Measurements from ENCODE around the gene MAD1L1. TPM values are rescaled to one million over a fixed set of nuclear protein-coding genes. Genes with fewer than 3 reads are reported as not detected.

Gene MAD1L1
- total and polyA plus RNA-seq, 2 experiments from 2014 or later = 38.2 to 69.8 TPM

- Histone ChIP-seq H3K4me1 (ENCODE audit: insufficient read depth) (no peaks in the 10 kb centered on the region), H3K27ac (no peak overlapping the region), H3K27me3 (replicated peaks; ENCODE audit: insufficient read depth) (no peaks in the 10 kb centered on the region), H3F3A (ENCODE audit: insufficient read depth) (no peaks in the 10 kb centered on the region), H3K4me3 (no peak overlapping the region), H4K20me1 (ENCODE audit: insufficient read depth) (no peaks in the 10 kb centered on the region), H3K4me2 (ENCODE audit: unreplicated experiment) (no peak overlapping the region), H3K9ac (no peak overlapping the region), H3K9me2 (ENCODE audit: insufficient read depth) (no peaks in the 10 kb centered on the region), H3K36me3 (ENCODE audit: low read depth) (no peaks in the 10 kb centered on the region), H3K9me3 (ENCODE audit: low read depth) (no peaks in the 10 kb centered on the region), H3K79me2 (ENCODE audit: insufficient read depth) (no peaks in the 10 kb centered on the region), H2AFZ (no peak overlapping the region)
- DNase-seq = no peak
- WGBS, 2 experiments (ENCODE audit: low coverage in 1 of 2, low lambda C conversion rate in 2 of 2, missing lambda C conversion rate in 2 of 2) = 90 to 94% methylated on average over 36 to 40 of the region's 40 CpGs
- no peak for TF ChIP-seq EZH2phosphoT487 (IDR thresholded peaks at IDR 0.05; ENCODE audit: insufficient read depth, low read depth)
- TF ChIP-seq EZH2 (IDR thresholded peaks at IDR 0.05; ENCODE audit: insufficient read depth, poor library complexity, severe bottlenecking) = no peak
- in situ Hi-C loops (cut with MboI) = no loop called here
Measured at GRCh38 chr7:1852517-1853430, 380.0 kb downstream of the MAD1L1 start.

GRCh38 chr7:1851721-1852516 is 380.8 kb downstream of the MAD1L1 start:
- in situ Hi-C loops (cut with MboI) = no loop called here

GRCh38 chr7:1850976-1851571 is 381.7 kb downstream of the MAD1L1 start:
- in situ Hi-C loops (cut with MboI) = no loop called here
- Histone ChIP-seq H3K4me2 (ENCODE audit: unreplicated experiment) (no peak overlapping the region), H3K36me3 (ENCODE audit: low read depth) (no peaks in the 10 kb centered on the region), H3K4me3 (no peak overlapping the region), H3K9me2 (ENCODE audit: insufficient read depth) (no peaks in the 10 kb centered on the region), H3K9ac (no peak overlapping the region), H3K4me1 (ENCODE audit: insufficient read depth) (no peaks in the 10 kb centered on the region), H2AFZ (no peak overlapping the region), H3K27me3 (replicated peaks; ENCODE audit: insufficient read depth) (no peaks in the 10 kb centered on the region), H3K9me3 (ENCODE audit: low read depth) (no peaks in the 10 kb centered on the region), H3F3A (ENCODE audit: insufficient read depth) (no peaks in the 10 kb centered on the region), H3K27ac (no peak overlapping the region), H3K79me2 (ENCODE audit: insufficient read depth) (no peaks in the 10 kb centered on the region), H4K20me1 (ENCODE audit: insufficient read depth) (no peaks in the 10 kb centered on the region)
- WGBS, 2 experiments (ENCODE audit: low coverage in 1 of 2, low lambda C conversion rate in 2 of 2, missing lambda C conversion rate in 2 of 2) = 91 to 92% methylated on average over 23 to 30 of the region's 31 CpGs
- TF ChIP-seq EZH2phosphoT487 (IDR thresholded peaks at IDR 0.05; ENCODE audit: insufficient read depth, low read depth) = no peak
- no peak for DNase-seq

More at GRCh38 chr7:1851721-1852516, 380.8 kb downstream of the MAD1L1 start:
- Histone ChIP-seq H3K79me2 (ENCODE audit: insufficient read depth) (no peaks in the 10 kb centered on the region), H3K4me1 (ENCODE audit: insufficient read depth) (no peaks in the 10 kb centered on the region), H3F3A (ENCODE audit: insufficient read depth) (no peaks in the 10 kb centered on the region), H3K36me3 (ENCODE audit: low read depth) (no peaks in the 10 kb centered on the region), H3K9ac (no peak overlapping the region), H2AFZ (no peak overlapping the region), H3K4me3 (no peak overlapping the region), H4K20me1 (ENCODE audit: insufficient read depth) (no peaks in the 10 kb centered on the region), H3K4me2 (ENCODE audit: unreplicated experiment) (no peak overlapping the region), H3K9me3 (ENCODE audit: low read depth) (no peaks in the 10 kb centered on the region), H3K9me2 (ENCODE audit: insufficient read depth) (no peaks in the 10 kb centered on the region), H3K27me3 (replicated peaks; ENCODE audit: insufficient read depth) (no peaks in the 10 kb centered on the region), H3K27ac (no peak overlapping the region)
- DNase-seq = no peak
- TF ChIP-seq EZH2phosphoT487 (IDR thresholded peaks at IDR 0.05; ENCODE audit: insufficient read depth, low read depth) = no peak
- no peak for TF ChIP-seq EZH2 (IDR thresholded peaks at IDR 0.05; ENCODE audit: insufficient read depth, poor library complexity, severe bottlenecking)
- 82 to 86% methylated on average over 24 to 26 of the region's 26 CpGs for WGBS, 2 experiments (ENCODE audit: low coverage in 1 of 2, low lambda C conversion rate in 2 of 2, missing lambda C conversion rate in 2 of 2)
